HG03342 (cell line): ENCODE data around the gene BTBD3.

Source experiments
- ATAC-seq: cut with Tn5 transposase; IDR thresholded peaks from one replicate; pipeline ENCODE4 v1.9.1; 2021; ENCODE audit warnings: mild to moderate bottlenecking, moderate library complexity; ENCODE audit not compliant: unreplicated experiment

The BTBD3 gene

GRCh38 chr20:11965602-11966001 is 47.9 kb downstream of the BTBD3 start:
- no peak for ATAC-seq

DNA sequence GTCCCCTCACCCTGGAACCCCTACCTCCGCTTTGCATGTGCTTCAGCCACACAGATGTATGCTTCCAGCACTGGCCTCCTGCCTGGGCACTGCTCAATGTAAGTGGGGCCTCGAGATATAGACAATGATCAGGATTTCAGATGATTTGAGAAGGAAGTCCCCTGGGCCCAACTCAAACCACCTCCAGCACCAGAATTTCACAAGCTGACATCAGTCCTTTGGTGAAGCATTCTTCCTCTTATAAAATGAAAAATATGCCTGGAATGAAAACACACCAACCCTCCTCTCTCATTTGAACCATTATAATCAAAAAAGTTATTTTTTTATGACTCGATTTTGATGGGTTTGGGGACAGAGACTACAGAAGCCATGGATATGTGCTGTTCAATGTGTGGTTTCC is 48.5 kb downstream of the BTBD3 start:
- ATAC-seq, result no peak

- no peak for ATAC-seq
Observed at GRCh38 chr20:11970243-11970836, 52.6 kb downstream of the BTBD3 start.

- no peak for ATAC-seq
Observed at GRCh38 chr20:11972478-11972877, 54.8 kb downstream of the BTBD3 start.
